Ascending aorta (tissue), 2 donors: ENCODE results near the gene SLC5A11. TPM values are rescaled to one million over a fixed set of nuclear protein-coding genes. Genes with fewer than 3 reads are reported as not detected.

Experiments
- DNase-seq, 2 donors: peaks; one replicate each; pipeline ENCODE4 v3.0.0-alpha.2; 2019; ENCODE audit warnings: low spot score in 2 of 2
- H3K27ac ChIP-seq, 2 donors: fragments of 200-600 bp; sonication (generic); one replicate each; pipeline ENCODE4 v1.5.1; 2016 to 2017; ENCODE audit warnings: mild to moderate bottlenecking in 1 of 2
- H3K27me3 ChIP-seq: fragments of 200-600 bp; sonication (generic); one replicate; pipeline ENCODE4 v1.5.1; 2017
- H3K36me3 ChIP-seq, 2 donors: fragments of 200-600 bp; sonication (generic); one replicate each; pipeline ENCODE4 v1.5.1; 2016
- H3K4me1 ChIP-seq, 2 donors: fragments of 200-600 bp; sonication (generic); one replicate each; pipeline ENCODE4 v1.5.1; 2016 to 2017; ENCODE audit warnings: mild to moderate bottlenecking in 1 of 2
- H3K4me3 ChIP-seq, 2 donors: fragments of 200-600 bp; sonication (generic); one replicate each; pipeline ENCODE4 v1.5.1; 2016 to 2017; ENCODE audit warnings: mild to moderate bottlenecking in 1 of 2
- H3K9me3 ChIP-seq, 2 donors: fragments of 200-600 bp; sonication (generic); one replicate each; pipeline ENCODE4 v1.5.1; 2016
- intact Hi-C: fragments of 100-400 bp; cut with DNase I; formaldehyde crosslinking; loops from one replicate; pipeline ENCODE4 v1.15.1; 2023
- total RNA-seq: library from RNA; depleted of rRNA; stranded (reverse); fragments of >200 nt; gene quantifications from one replicate; pipeline ENCODE4 v1.1.0, GENCODE V29; 2016
- TF ChIP-seq, protein P1 (sequence below), 3 experiments: fragments of 200-600 bp in 2 of 3; fragments of 450-650 bp in 1 of 3; sonication (generic) in 2 of 3; IDR thresholded peaks; one replicate each; pipeline ENCODE4 v1.5.1; 2016 to 2019; ENCODE audit warnings: antibody characterized with exemption in 3 of 3, mild to moderate bottlenecking in 1 of 3, moderate library complexity in 1 of 3

The SLC5A11 gene
- total RNA-seq, 1 donor from 2014 or later, result not detected

DNA sequence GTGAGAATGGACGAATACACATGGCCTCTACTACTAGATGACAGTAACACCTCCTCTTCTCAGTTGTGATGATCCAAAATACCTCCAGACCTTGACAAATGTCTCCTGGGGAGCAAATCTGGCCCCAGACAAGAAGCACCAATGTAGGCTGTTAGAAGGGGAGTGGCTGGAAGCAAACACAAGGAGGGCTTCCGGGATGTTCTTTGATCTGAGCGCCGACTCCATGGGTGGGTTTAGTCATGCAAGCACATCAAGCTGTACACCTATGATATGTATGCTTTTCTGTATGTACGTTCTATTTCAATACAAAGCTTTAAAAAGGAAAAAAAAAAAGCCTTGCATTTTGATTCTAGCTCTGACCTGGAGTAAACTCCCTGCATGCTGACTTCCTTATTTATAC, 108.0 kb downstream of the SLC5A11 start:
- Histone ChIP-seq H3K36me3 (peaks cover 76 to 97% of the 10 kb centered on the region in 2 donors), H3K4me1 (no peaks in the 10 kb centered on the region), H3K9me3 (no peaks in the 10 kb centered on the region), H3K27ac (no peak overlapping the region), H3K27me3 (no peaks in the 10 kb centered on the region), H3K4me3 (no peak overlapping the region)
- TF ChIP-seq, protein P1, sequence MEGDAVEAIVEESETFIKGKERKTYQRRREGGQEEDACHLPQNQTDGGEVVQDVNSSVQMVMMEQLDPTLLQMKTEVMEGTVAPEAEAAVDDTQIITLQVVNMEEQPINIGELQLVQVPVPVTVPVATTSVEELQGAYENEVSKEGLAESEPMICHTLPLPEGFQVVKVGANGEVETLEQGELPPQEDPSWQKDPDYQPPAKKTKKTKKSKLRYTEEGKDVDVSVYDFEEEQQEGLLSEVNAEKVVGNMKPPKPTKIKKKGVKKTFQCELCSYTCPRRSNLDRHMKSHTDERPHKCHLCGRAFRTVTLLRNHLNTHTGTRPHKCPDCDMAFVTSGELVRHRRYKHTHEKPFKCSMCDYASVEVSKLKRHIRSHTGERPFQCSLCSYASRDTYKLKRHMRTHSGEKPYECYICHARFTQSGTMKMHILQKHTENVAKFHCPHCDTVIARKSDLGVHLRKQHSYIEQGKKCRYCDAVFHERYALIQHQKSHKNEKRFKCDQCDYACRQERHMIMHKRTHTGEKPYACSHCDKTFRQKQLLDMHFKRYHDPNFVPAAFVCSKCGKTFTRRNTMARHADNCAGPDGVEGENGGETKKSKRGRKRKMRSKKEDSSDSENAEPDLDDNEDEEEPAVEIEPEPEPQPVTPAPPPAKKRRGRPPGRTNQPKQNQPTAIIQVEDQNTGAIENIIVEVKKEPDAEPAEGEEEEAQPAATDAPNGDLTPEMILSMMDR (IDR thresholded peaks at IDR 0.05), result no peak
- DNase-seq, result no peak
- intact Hi-C loops, result no loop called here

DNA sequence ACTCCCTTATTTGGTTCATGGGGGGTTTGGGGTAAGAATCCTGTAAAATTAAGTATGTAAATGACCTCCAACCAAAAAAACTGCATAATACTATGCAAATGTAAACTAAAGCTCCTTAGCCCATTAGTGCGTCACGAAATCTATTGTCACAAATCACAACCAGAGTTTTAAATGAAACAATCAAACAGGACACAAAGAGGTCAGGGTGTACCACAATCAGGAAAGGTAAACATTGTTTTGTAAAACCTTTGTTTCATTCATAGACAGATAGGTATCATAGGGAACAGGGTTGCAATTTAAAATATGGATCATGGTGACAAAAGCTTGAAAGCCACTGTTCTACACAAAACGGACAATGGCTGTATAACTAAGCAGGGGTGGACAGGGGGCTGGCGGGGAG, 108.4 kb downstream of the SLC5A11 start:
- Histone ChIP-seq H3K27ac (no peak overlapping the region), H3K9me3 (no peaks in the 10 kb centered on the region), H3K27me3 (no peaks in the 10 kb centered on the region), H3K4me1 (no peaks in the 10 kb centered on the region), H3K36me3 (peaks cover 76 to 97% of the 10 kb centered on the region in 2 donors), H3K4me3 (no peak overlapping the region)
- TF ChIP-seq, protein P1 (IDR thresholded peaks at IDR 0.05), result no peak
- no peak for DNase-seq
- intact Hi-C loops, result no loop called here

GRCh38 chr16:24955975-24956731, 110.4 kb downstream of the SLC5A11 start:
- Histone ChIP-seq H3K9me3 (no peaks in the 10 kb centered on the region), H3K4me3 (no peak overlapping the region), H3K27ac (no peak overlapping the region), H3K27me3 (no peaks in the 10 kb centered on the region), H3K4me1 (no peaks in the 10 kb centered on the region), H3K36me3 (peaks cover 91 to 98% of the 10 kb centered on the region in 2 donors)
- DNase-seq, result no peak
- TF ChIP-seq, protein P1 (IDR thresholded peaks at IDR 0.05), result no peak
- intact Hi-C loops, result no loop called here

DNA sequence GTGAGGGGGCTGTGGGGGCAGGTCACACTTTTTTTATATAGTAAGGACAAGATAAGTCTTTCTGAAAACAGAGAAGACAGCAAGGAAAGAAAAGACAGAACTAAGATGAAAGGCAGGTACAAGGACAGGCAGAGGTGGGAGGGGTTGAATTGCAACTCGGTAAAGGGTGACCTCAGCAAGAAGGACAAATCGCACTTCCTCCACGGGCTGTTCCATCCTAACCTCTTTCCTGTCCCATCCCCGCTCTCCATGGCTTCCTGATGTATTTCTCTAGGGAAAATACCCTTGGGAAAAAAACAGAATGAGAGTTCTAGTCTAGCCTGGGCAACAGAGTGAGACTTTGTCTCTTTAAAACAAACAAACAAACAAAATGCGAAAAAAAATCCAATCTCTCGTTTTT, 112.1 kb downstream of the SLC5A11 start:
- no peaks in the 10 kb centered on the region for H3K27me3 ChIP-seq
- peaks cover 84 to 98% of the 10 kb centered on the region in 2 donors for H3K36me3 ChIP-seq
- DNase-seq, result no peak
- H3K9me3 ChIP-seq, result no peaks in the 10 kb centered on the region
- H3K4me3 ChIP-seq, result no peak overlapping the region
- TF ChIP-seq, protein P1 (IDR thresholded peaks at IDR 0.05), result no peak
- no peaks in the 10 kb centered on the region for H3K4me1 ChIP-seq
- H3K27ac ChIP-seq, result no peak overlapping the region
- intact Hi-C loops, result no loop called here

Other genes starting within 250 kb of the SLC5A11 start
- 36.7 TPM for gene TNRC6A, start 116.3 kb upstream of the SLC5A11 start, total RNA-seq
- gene ARHGAP17, start 169.4 kb downstream of the SLC5A11 start, total RNA-seq, result 133 TPM